ENCODE data around the gene SYNM. TPM values are rescaled to one million over a fixed set of nuclear protein-coding genes. Genes with fewer than 3 reads are reported as not detected.

The SYNM gene
- total RNA-seq, 1 experiment from 2014 or later = 0.12 TPM

DNA sequence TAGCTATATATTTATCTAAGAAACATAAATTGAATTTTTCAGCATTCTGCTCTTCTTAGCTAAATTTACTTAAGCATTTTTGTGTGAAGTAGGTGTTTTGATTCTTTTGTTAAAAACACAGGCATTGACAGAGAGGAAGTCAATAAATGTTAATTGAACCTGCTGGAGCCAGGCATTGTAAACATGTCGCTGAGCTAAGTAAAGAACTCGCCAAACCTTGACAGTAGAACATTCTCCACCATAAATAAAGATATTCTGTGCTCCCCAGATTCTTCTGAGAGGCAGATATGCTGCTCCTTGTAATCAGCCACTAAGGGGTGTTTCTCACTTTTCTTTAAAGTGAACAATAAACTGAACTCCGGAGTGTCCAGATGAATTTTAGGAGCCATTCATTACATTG is 38.4 kb downstream of the SYNM start:
- no peak overlapping the region for H3K27ac Mint-ChIP-seq (ENCODE audit: low read depth, unreplicated experiment)

DNA sequence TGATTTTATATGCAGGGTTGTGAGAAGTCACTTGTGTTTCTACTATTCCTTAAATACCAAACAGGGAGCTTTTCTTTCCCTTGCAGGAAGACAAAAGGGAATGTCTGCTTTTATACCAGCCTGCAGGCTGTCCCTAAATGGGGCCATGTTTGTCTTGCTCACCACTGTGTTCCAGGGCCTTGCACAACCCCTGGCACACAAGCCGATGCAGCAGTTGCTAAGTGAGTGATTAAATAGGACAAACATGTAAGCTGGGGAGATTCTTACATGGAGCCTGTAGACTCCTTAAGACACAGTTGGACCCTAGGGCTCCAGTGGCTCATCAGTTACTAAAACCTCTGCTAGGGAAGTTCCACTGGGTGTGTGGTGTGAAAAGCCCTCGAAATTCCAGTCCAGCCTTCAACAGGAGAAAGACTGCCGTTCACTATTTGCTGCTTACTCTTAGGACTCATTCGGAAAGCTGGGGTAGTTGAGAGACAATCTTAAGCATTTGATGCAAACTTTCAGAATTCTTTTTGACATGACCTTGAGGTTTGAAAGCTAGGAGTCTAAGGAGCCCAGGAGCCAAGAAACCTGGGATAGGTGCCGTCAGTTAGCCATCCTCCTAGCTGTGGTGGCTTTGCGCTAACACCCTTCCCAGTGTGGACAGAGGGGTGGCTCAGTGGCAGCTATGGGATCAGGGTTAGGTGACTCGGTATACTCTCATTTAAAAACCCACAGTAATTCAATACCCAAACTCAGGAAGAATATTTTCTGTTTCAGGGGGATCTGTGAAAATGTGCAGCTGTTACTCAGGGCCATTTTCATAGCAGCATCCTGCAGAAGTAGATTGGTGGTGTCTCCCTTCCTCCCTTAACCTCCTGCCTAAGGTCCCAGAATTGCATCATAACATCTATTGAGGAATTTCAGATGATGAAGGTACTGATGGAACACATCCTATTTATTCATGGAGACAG is 39.1 kb downstream of the SYNM start:
- TF ChIP-seq, protein P1, sequence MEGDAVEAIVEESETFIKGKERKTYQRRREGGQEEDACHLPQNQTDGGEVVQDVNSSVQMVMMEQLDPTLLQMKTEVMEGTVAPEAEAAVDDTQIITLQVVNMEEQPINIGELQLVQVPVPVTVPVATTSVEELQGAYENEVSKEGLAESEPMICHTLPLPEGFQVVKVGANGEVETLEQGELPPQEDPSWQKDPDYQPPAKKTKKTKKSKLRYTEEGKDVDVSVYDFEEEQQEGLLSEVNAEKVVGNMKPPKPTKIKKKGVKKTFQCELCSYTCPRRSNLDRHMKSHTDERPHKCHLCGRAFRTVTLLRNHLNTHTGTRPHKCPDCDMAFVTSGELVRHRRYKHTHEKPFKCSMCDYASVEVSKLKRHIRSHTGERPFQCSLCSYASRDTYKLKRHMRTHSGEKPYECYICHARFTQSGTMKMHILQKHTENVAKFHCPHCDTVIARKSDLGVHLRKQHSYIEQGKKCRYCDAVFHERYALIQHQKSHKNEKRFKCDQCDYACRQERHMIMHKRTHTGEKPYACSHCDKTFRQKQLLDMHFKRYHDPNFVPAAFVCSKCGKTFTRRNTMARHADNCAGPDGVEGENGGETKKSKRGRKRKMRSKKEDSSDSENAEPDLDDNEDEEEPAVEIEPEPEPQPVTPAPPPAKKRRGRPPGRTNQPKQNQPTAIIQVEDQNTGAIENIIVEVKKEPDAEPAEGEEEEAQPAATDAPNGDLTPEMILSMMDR (IDR thresholded peaks at IDR 0.05; ENCODE audit: unreplicated experiment) = no peak
- H3K4me3 Mint-ChIP-seq (ENCODE audit: unreplicated experiment) = no peak overlapping the region
- ChIA-PET CTCF (interaction anchor here (0.5 to 2.0 kb wide), 4 partner anchors 43 to 1216 kb away, joined by 3 to 10 read pairs (median 4); no protein-coding TSS in a partner anchor), POLR2A (interaction anchor here (0.7 to 1.1 kb wide), 3 partner anchors 20 to 107 kb away, joined by 3 read pairs; partner anchors contain the start of gene LRRC28)
- H3K36me3 Mint-ChIP-seq (ENCODE audit: insufficient read depth, unreplicated experiment) = peaks cover 15% of the 10 kb centered on the region
- intact Hi-C loops (cut with micrococcal nuclease) = no loop called here
- no TSS peak for BruUV-seq (replicated peaks)
- H3K27me3 Mint-ChIP-seq (ENCODE audit: insufficient read depth, unreplicated experiment) = no peaks in the 10 kb centered on the region
- H3K27ac Mint-ChIP-seq (ENCODE audit: low read depth, unreplicated experiment) = no peak overlapping the region
- peak; percentile 64 for DNase-seq (ENCODE audit: unreplicated experiment)
- H3K9me3 Mint-ChIP-seq (ENCODE audit: unreplicated experiment) = no peaks in the 10 kb centered on the region
- no peaks in the 10 kb centered on the region for H3K4me1 Mint-ChIP-seq (ENCODE audit: insufficient read depth, unreplicated experiment)

More for the DNA sequence above, 38.4 kb downstream of the SYNM start:
- H3K4me1 Mint-ChIP-seq (ENCODE audit: insufficient read depth, unreplicated experiment) = no peaks in the 10 kb centered on the region
- no peaks in the 10 kb centered on the region for H3K9me3 Mint-ChIP-seq (ENCODE audit: unreplicated experiment)
- BruUV-seq (replicated peaks) = no TSS peak
- TF ChIP-seq, protein P1 (IDR thresholded peaks at IDR 0.05; ENCODE audit: unreplicated experiment) = no peak
- H3K36me3 Mint-ChIP-seq (ENCODE audit: insufficient read depth, unreplicated experiment) = peaks cover 15% of the 10 kb centered on the region
- intact Hi-C loops (cut with micrococcal nuclease) = no loop called here
- POLR2A ChIA-PET = interaction anchor here (0.7 to 1.1 kb wide), 2 partner anchors 19 to 108 kb away, joined by 3 read pairs; partner anchors contain the start of gene LRRC28
- H3K4me3 Mint-ChIP-seq (ENCODE audit: unreplicated experiment) = no peak overlapping the region
- H3K27me3 Mint-ChIP-seq (ENCODE audit: insufficient read depth, unreplicated experiment) = no peaks in the 10 kb centered on the region
- DNase-seq (ENCODE audit: unreplicated experiment) = no peak
- CTCF ChIA-PET = interaction anchor here (0.6 to 2.0 kb wide), 3 partner anchors 43 to 1215 kb away, joined by 3 to 10 read pairs (median 5); no protein-coding TSS in a partner anchor

DNA sequence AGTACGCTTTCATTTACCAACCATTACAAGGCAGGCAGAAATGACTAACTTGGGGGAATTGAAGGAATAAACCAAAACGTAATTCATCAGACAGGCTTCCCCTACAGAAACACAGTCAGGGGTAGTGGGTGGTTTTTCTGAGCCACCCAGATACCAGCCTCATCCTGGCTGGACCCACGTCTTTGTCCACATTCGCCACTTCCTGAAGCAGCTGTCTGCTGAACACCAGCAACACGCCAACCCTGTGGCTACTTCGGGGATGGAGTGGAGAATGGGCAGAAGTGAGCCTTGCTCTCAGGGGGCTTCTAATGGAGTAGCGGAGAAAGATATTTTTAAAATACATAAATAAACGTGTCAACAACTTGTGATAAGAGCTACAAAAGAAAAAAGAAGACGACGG is 40.1 kb downstream of the SYNM start:
- intact Hi-C loops (cut with micrococcal nuclease) = no loop called here
- TF ChIP-seq, protein P1 (IDR thresholded peaks at IDR 0.05; ENCODE audit: unreplicated experiment) = no peak
- no peak for DNase-seq (ENCODE audit: unreplicated experiment)
- POLR2A ChIA-PET = no interaction called here
- CTCF ChIA-PET = interaction anchor here (0.6 to 1.9 kb wide), 3 partner anchors 18 to 967 kb away, joined by 3 to 6 read pairs (median 3); no protein-coding TSS in a partner anchor
- Mint-ChIP-seq H3K4me1 (ENCODE audit: insufficient read depth, unreplicated experiment) (no peaks in the 10 kb centered on the region), H3K27me3 (ENCODE audit: insufficient read depth, unreplicated experiment) (no peaks in the 10 kb centered on the region), H3K36me3 (ENCODE audit: insufficient read depth, unreplicated experiment) (peaks cover 21% of the 10 kb centered on the region), H3K4me3 (ENCODE audit: unreplicated experiment) (no peak overlapping the region), H3K27ac (ENCODE audit: low read depth, unreplicated experiment) (no peak overlapping the region), H3K9me3 (ENCODE audit: unreplicated experiment) (no peaks in the 10 kb centered on the region)
- BruUV-seq (replicated peaks) = no TSS peak

DNA sequence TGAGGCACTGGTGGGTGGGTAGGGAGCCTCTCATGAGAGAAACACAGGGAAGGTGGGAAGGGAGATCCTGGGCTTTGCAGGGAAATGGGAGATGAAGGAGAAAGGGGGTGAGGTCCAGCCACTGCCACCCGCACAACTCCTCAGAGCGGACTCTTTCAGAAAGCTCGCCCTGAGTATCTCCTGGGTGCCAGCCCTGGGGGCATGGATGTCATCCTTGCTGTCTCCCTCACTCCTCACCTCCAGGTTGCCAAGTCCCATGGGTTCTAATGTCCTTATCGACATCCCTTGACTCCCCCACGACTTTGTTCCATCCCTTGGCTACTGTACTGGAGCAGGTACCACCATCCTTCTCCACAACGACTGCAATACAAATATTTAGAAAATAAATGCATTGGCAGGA is 40.9 kb downstream of the SYNM start:
- H3K27ac Mint-ChIP-seq (ENCODE audit: low read depth, unreplicated experiment) = no peak overlapping the region

More for the DNA sequence above, 40.9 kb downstream of the SYNM start:
- no peaks in the 10 kb centered on the region for H3K27me3 Mint-ChIP-seq (ENCODE audit: insufficient read depth, unreplicated experiment)
- BruUV-seq (replicated peaks) = no TSS peak
- DNase-seq (ENCODE audit: unreplicated experiment) = no peak
- H3K36me3 Mint-ChIP-seq (ENCODE audit: insufficient read depth, unreplicated experiment) = peaks cover 21% of the 10 kb centered on the region
- no peaks in the 10 kb centered on the region for H3K9me3 Mint-ChIP-seq (ENCODE audit: unreplicated experiment)
- ChIA-PET POLR2A (no interaction called here), CTCF (interaction anchor here (0.6 to 1.9 kb wide), 3 partner anchors 17 to 967 kb away, joined by 3 to 6 read pairs (median 3); no protein-coding TSS in a partner anchor)
- H3K4me1 Mint-ChIP-seq (ENCODE audit: insufficient read depth, unreplicated experiment) = no peaks in the 10 kb centered on the region
- TF ChIP-seq, protein P1 (IDR thresholded peaks at IDR 0.05; ENCODE audit: unreplicated experiment) = no peak
- H3K4me3 Mint-ChIP-seq (ENCODE audit: unreplicated experiment) = no peak overlapping the region
- intact Hi-C loops (cut with micrococcal nuclease) = no loop called here
